NCI-H524 treated with DMSO at 0.1 percent for 48 hours (cell line): Measurements from ENCODE around the gene TOPORS.
A peak's percentile ranks its signal among the peaks of the same experiment; 100 is the strongest.
"Not testable (repeated sequence)": the region's sequence is repeated elsewhere in the genome, so short reads cannot be mapped to it uniquely, and the experiment has no call there.

Experiments
- DNase-seq: peaks from one replicate; lab custom pipeline; 2025; lab: John Stamatoyannopoulos, UW

The TOPORS gene

DNA sequence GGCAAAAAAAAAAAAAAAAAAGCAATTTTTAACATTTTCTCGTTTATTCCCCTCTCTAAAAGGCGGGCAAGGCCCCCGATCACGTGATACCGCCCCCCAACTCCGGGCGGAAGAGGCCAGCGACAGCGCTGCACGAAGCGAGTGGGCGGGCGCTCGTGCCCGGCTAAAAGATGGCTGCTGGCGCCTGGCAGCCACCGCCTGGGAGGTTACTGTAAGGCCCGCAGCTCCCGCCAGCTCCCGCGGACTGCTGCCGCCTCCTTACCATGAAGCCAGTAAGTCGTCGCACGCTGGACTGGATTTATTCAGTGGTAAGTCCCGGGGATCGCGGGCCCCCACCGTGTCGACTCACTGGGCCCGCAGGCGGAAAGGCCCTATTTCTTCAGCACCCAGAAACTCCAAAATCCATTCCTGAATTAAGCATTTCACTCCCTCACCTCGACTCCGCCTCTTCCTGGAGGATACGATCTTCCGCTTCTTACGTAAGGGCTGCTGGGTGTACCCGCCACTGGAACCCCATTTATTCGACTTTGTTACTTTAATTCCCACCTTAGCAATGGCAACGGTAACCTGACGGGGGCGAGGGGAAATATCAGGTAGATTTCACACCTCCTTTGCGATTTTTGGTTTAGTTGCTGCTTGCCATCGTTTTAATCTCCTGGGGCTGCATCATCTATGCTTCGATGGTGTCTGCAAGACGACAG, at the start of gene TOPORS, which contains the start of gene SMIM27:
TOPORS (minus strand) TSS at position 415 of the 701 bp plus-strand sequence; CDS start at position 265, 150 bp downstream.
SMIM27 (plus strand) TSS at position 156 of the 701 bp plus-strand sequence; CDS start at position 264, 108 bp downstream.
- DNase-seq = peak; percentile 68

DNA sequence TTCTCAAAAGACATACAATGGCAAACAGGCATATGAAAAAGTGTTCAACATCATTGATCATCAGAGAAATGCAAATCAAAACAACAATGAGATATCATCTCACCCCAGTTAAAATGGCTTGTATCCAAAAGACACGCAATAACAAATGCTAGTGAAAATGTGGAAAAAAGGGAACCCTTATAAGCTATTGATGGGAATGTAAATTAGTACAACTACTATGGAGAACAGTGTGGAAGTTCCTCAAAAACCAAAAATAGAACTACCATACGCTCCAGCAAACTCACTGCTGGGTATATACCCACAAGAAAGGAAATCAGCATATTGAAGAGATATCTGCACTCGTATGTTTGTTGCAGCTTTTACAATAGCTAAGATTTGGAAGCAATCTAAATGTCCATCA, 46.6 kb upstream of the TOPORS start:
- not testable (repeated sequence) for DNase-seq

DNA sequence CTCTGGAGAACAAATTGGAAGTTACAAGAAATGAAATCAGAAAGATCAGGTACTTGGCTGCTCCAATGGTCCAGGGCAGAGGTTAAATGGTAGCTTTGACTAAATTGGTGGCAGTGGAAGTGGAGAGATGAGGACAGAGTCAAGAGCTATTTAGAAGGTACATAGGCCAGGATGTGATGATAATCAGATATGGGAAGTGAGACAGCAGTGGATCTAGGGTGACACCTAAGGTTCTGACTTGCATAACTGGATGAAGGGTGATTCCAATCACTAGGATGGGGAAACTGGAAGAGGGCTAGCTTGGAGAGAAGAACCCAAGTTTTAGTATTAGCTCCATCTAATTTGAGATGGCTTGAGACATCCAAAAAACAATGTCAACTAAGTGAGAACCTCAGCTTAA, 44.5 kb upstream of the TOPORS start:
- DNase-seq = no peak

DNA sequence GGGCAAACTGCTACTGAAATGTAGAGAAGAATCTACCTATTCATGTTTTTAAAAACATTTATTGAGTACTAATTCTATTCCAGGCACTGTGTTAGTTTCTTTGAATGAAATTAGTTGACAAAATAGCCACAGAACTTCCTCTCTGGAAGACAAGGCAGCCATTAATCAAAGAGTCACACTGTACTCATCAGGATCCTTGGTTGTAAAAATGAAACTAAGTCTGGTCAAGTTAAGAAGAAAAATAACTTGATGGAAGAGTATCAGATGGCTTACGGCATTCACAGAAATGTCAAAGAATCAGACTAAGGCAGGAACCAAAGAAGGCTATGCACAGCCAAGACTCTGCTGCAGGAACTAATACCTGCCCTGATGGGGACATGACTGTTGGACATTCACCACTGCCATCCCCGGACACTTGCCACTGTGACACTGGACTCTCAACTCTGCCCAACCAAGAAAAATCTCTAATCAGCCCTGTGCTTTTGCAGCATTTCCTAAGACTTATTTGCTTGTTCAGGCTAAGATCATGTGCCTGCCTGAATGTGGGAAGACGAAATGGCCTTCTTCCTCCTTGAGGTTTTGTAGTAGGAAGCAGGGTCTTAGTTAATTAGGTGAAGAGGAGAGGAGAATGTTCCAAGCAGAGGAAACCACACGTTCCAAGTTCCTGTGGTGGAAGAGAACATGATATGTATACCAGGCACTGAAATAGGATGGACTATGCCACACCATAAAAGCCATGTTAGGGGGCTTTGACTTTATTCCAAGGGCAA, 43.9 kb upstream of the TOPORS start:
- no peak for DNase-seq

DNA sequence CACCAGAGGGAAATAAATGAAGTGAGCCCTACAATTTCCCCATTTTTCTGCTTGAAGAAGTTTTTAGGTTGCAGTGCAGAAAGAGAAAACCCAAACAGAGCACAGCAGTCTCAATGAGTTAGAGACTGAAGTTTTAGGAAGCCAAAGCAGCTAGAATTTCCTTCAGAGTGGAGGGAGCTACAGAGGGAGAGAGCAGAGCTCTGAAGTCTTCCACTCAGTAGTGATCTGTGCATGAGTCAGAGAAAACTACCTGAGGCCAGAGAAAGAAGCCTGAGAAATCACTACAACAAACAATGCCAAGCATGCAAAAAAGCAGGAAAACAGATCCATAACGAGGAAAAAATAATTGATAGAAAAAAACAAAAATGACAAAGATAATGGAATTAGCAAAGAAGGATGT, 38.5 kb upstream of the TOPORS start:
- DNase-seq = no peak

DNA sequence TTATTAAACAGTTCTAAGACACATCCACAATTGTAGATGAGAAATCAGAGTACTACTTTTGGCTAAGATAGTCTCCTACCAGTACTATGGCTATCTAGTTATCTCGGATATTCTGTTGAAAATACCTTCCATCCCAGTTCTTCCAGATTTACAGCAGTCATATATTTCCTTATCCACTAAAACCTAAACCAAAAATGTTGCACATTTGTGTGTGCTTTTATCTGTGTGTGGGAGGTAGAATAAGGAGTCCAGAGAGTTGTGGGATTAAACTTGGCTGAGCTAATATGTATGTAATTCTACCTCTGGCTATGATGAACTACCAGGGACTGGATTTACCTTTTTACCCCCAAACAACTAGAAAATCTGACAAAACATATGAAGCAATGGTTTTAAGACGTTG, 38.1 kb upstream of the TOPORS start:
- DNase-seq = no peak

DNA sequence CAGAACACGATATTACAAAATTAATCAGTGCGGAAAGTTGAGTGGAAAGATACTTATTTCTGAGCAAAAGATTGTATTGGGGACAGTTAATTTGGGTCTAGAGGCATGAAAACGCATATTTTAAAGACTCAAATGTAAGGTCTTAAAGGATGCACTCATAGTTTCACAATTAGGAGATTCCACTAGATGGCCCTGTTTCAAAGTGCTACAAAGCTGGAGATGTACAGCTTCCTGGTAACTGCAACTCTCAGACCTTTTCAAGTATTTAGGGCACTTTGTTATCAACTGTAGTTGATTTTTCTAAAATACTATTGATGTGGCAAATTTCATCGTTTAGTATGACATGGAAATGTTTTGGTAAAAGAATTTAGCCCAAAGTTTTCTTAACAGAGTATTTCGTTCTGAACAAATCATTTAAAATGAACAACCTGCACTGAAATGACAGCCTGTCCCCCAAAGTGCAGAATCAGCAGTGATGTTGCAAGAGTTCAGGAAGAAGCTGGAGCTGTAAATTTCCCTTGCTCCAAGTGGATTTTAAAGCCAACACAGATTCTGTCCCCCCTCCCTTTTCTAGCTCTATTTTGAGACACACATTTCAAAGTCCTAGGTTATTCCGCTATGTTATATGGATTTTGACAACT, 36.8 kb upstream of the TOPORS start:
- DNase-seq = no peak

DNA sequence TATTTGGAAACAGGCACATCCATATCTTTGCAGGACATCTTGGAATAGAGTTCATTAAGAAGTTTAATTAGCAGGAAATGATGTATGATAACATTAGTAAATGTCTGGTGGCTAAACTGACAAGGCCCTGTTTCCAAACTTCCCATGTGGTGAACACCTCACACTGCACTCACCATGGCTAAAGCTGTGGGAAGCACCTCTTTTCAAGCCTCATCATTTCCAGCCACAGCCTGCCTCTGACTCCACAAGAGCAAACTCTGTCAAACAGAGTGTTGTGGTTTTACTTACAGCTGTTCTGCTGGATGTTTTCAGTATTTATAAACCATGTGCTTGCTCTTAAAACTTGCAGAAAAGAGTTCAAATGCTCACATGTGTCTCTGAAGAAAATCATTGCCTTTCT, 35.5 kb upstream of the TOPORS start:
- DNase-seq = no peak

DNA sequence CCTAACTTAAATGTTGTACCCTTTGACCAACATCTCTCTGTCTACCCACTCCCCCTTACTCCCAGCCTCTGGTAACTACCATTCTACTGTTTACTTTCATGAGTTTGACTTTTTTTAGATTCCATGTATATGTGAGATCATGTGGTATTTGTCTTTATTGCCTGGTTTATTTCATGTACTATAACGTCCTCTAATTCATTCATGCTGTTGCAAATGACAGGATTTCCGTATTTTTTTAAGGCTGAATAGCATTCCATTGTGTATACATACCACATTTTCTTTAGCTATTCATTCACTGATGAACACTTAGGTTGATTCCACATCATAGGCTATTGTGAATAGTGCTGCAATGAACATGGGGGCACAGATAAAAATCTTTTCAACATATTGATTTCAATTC, 32.4 kb upstream of the TOPORS start:
- no peak for DNase-seq

DNA sequence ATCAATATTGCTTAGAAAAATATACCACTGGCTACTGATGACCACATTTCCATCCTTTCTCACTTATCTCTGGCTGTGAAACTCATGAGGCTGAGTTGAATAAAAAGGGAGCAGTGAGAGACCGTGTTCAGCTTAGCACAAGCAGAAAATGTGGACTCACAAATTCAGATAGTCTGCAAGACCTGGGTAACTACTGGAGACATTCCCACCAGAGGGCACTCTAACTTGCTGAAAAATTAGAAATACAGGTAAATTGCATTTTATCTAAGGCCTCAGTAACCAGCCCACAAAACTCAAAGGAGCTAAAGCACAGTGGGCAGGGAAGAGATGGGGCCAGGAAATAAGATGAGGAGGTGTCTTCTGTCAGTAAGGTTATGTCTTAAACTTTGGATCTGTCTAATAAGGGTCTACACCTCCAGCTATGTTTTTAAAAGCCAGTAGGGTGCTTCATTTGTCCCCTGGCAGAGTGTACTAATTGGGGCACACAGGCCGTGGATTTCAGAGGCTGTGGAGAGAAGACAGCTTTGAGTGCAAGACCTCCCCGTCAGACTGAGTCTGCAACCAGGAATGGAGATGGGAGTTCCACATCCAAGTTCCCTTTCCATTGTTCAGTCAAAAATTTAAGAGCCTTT, 29.2 kb upstream of the TOPORS start:
- peak; percentile 19 for DNase-seq

DNA sequence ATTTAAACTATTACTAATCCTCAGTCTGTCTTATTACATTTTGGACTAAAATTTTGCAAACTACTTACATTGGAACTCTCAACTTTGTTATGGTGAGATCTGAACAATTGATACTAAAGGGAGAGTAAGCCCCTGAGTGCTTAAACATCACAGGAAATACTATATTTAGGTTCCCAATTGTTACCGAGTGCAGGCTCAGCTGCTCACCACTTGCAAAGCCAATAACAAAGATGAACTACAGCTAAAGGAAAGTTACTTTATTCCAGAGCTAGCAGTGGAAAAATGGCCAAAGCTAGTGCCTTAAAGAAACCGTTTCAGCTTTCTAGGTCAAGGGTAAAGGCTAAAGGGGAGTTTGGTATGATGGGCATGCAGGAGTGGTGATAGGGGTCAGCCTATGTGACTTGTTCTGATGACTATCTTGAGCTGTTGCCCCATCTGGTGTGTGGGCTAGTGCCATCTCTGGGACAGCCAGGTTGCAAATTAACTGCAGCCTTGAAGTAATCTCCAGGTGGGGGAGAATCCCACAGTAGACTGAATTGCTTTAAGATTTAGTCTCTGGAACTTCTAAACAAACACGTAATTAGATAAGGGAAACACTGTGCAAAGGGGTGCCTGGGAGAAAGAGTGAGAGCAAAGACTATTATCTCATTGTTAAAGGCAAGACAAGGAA, 28.4 kb upstream of the TOPORS start:
- DNase-seq = no peak

DNA sequence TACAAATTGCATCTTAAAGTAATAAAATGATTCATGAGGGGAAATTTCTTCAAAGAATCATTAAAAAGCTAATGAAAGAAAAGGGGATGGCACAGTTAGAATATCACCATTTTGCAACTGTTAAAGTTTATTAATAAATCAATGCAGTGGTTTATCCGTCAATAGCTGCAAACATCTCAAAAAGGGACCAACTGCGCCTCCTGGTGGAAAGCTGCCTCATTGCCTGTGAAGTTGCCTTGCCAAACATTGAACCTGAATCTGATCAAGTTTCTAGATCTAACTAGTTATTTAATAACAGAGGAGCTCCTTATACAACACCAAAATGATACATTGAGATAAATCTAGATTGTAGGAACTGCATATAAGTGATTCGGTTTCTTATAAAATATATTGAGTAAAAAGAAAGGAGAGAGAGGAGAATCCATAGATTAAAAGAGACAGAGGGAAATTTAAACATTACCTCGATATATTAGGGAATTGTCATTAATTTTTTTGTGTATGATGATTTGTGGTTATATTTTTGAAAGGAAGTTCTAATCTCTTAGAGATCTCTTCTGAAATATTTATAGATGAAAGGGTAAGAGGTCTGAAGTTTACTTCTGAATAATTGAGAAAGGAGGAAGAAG, 27.4 kb upstream of the TOPORS start:
- no peak for DNase-seq

DNA sequence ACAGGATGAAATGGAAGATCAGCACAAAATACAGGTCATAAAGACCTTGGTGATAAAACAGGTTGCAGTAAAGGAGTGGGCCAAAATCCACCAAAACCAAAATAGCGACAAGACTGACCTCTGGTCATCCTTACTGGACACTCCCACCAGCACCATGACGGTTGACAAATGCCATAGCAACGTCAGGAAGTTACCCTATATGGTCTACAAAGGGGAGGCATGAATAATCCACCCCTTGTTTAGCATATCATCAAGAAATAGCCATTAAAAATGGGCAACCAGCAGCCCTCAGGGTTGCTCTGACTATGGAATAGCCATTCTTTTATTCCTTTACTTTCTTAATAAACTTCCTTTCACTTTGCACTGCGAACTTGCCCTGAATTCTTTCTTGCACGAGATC, 26.6 kb upstream of the TOPORS start:
- no peak for DNase-seq

DNA sequence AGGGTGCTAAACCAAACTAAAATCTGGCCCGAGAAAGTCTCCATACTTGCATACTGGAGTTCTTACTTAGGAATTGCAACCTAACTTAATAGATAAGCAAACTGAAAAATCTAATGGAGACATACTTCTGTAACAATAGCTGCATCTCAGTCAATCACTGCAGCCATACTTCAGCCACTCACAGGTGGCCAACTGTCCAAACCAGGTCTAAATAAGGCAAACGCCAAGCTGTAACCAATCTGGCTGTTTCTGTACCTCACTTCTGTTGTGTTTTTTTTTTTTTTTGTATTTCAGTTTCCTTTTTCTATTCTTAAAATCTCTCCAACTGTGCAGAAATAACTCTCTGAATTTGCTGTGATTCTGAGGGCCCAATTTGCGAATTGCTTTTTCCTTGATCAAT, 24.9 kb upstream of the TOPORS start:
- no peak for DNase-seq

DNA sequence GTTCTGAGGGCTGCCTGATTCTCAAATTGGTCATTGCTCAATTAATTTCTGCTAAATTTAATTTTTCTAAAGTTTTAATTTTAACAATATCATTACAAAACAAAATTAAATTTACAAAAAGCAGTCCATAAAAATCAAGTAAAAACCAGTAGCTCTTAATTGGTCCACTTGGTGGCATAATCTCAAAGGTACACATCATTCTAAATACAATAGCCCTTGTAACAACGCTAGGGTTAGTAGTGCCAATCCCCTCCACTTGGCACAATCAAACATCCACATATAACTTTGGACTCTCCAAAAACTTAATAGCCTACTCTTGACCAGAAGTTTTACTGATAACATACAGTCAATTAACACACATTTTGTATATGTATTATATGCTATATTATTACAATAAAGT, 22.5 kb upstream of the TOPORS start:
- DNase-seq = no peak

DNA sequence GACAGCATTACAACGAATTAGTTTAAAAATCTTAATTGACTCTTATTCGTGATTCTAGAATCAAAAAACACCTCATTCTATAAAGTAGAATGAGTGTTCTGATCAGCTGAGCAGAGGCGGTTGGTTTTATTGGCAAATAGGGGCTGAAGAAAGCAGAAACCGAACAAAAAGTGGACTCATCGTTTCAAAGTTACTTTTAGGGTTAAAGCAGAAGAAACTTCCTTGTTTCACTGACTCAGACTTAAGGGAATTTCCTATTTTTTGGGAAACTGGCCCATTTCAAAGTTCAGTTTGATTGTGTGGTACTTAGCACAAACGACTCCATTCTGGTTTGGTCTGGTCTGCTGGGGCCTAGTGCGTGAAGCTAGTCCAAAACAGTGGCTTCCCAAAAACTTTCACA, 21.4 kb upstream of the TOPORS start:
- no peak for DNase-seq

DNA sequence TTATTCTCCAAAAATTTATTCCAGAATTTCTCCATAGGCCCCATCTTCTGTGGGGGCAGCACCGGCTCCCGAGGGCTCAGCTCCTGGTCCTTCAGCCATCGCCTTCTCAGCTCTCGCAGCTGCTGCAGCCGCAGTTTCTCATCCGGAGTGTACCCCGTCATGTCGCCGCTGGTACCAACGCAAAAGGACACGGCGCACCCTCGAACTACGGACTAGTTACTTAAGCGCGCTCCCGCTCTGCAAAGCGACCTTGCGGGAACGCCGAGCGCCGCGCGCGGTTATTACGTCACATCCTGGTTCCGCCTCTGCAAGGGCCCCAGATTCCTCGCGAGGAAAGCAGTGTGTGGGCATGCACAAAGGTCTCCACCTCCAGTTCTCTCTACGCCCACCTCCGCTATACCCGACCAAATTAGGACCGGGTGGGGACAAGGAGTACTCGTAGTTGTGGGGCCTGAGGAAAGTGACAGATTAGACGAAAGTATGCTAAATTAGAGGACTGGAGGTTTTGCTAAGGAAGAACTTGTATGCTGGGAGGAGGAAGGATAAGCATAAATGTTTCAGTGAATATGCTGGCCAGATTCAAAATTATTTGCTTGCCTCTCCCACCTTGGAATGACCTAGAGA, 20.6 kb upstream of the TOPORS start, which contains the start of gene NDUFB6:
NDUFB6 (minus strand) TSS at position 260 of the 624 bp plus-strand sequence; CDS start at position 161, 99 bp downstream.
- DNase-seq = peak; percentile 86

DNA sequence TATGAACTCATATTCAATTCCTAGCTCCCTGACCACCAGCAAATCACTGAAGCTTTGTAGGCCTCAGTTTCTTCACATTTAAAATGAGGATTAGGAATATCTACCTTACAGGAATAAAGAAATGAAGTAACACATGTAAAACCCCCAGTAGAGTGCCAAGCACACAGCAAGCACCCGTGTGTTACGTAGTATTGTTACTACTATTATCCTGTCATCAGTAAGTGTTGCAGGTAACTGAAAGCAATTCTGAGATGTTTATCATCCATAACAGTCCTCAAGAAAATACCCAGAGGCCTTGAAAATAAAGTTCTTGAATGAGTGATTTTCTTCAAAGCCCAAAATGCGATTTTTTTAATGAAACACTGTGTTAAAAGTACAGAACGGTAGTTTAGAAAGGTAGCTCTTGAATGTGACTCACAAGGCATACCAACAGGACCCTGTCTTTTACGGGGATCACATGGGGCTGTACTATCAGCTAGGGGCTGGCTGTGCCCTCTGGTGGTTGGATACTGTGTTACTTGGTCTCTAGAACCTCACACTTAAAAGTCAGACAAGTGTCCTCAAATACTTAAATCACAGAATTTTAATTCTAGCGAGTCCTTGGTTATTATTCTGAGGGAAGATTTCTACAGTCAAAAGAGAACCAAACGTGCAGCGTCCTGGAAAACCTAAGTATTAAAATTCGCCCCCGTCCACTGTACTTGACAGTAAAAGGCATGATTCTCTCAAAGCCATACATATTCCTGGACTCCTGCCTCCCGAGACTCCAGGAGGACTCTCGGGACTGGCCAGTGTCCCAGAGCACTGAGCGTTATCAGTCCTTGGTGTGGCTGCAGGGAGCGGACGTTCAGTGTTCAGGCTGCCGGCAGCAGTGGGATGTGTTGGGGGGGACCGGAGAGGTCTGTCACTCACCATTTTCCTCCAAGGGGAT, 19.8 kb upstream of the TOPORS start:
- DNase-seq = peak; percentile 39

DNA sequence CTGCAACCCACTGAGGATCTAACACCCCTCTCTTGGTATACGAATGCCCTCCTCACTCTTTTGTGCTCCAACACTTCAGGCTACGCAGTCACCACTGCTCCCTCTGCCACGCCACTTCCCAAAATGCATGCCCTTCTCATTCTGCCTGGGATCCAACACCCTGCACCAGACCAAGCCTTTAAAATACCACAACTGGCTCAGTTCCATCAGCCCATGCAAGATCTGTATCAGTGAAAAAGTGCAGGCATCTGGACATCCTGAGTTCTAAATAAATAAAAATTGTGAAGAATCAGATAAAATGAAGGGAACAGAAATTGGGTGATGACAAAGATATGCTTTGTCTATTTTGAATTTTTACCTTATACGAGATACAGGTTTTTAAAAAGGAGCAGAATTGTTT, 17.9 kb upstream of the TOPORS start:
- DNase-seq = no peak

DNA sequence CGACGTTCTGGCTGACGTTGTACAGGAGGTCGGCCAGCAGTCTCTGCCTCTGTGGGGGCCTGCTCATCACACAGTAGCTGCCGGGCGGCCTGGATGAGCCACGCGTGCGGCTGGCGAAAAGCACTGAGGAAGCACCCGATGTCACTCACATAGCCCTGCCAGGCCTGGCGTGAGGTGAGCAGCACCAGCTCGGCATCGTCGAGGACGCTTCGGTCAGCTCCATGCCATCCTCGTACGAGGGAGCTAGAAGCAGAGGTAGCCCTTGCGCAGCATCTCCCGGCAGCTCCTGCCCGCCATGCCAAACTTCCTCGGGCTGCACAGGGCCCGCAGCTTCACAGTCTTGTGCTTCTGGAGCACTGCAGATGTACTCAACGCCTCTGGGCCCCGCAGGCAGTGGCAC, 14.4 kb upstream of the TOPORS start:
- DNase-seq = no peak
